GM12878 (cell line): Measurements from ENCODE around the gene TMEM236. TPM values are rescaled to one million over a fixed set of nuclear protein-coding genes. Genes with fewer than 3 reads are reported as not detected.

ENCODE experiments used
- ATAC-seq: fragments of 200-7000 bp; cut with Tn5 transposase; 3 replicates; pipeline ENCODE4 v1.9.1; 2020; ENCODE audit warnings: mild to moderate bottlenecking, moderate library complexity
- BruUV-seq: library from RNA; stranded (reverse); fragments of 400-500 nt; replicated peaks from 2 replicates; lab custom pipeline; 2021; lab: Mats Ljungman, UMichigan
- CTCF ChIA-PET: fragments of 300-600 bp; sonication (Branson Sonifier 250); formaldehyde crosslinking; extraction: SDS; loops from one replicate; lab custom pipeline; 2021; ENCODE audit warnings: inconsistent platforms; lab: Yijun Ruan, JAX
- POLR2A ChIA-PET: fragments of 350-600 bp; formaldehyde crosslinking; extraction: SDS; loops from one replicate; lab custom pipeline; 2021; ENCODE audit warnings: inconsistent platforms; lab: Charles Lee
- RAD21 ChIA-PET: fragments of 300-600 bp; sonication (Branson Sonifier 250); formaldehyde crosslinking; loops from one replicate; lab custom pipeline; 2023; ENCODE audit warnings: antibody characterized with exemption; ENCODE audit not compliant: unreplicated experiment; lab: Charles Lee
- SMC1A ChIA-PET: fragments of 300-600 bp; sonication (Branson Sonifier 250); formaldehyde crosslinking; loops from one replicate; lab custom pipeline; 2023; ENCODE audit not compliant: unreplicated experiment, uncharacterized antibody; lab: Charles Lee
- DNase-seq: peaks from one replicate; pipeline ENCODE4 v3.0.0-alpha.2; 2011; ENCODE audit warnings: low read depth, low spot score
- FAIRE-seq: peaks from 3 replicates; lab custom pipeline; 2011; peaks lifted over from hg19 to GRCh38; lab: Jason Lieb, UNC
- H2AFZ ChIP-seq: 2 replicates; pipeline ENCODE4 v1.6.0; 2011; ENCODE audit warnings: low read depth, low read length, control low read depth; ENCODE audit not compliant: control insufficient read depth
- H3K27ac ChIP-seq: 2 replicates; pipeline ENCODE4 v1.5.1; 2011; ENCODE audit warnings: control low read depth; ENCODE audit not compliant: control insufficient read depth, insufficient read depth
- H3K27me3 ChIP-seq, 2 experiments: replicated peaks in 1 of 2; 2 replicates each; pipeline versions ENCODE4 v1.6.0 to v1.6.1; 2011; ENCODE audit warnings: low read length in 1 of 2; ENCODE audit not compliant: control insufficient read depth in 2 of 2, insufficient read depth in 2 of 2
- H3K36me3 ChIP-seq, 2 experiments: 2 replicates each; pipeline ENCODE4 v1.5.1; 2011; ENCODE audit warnings: low read length in 1 of 2; ENCODE audit not compliant: control insufficient read depth in 2 of 2, insufficient read depth in 2 of 2
- H3K4me1 ChIP-seq: 2 replicates; pipeline ENCODE4 v1.6.1; 2011; ENCODE audit warnings: mild to moderate bottlenecking, low read length, moderate library complexity, mixed read lengths; ENCODE audit not compliant: control insufficient read depth, insufficient read depth
- H3K4me2 ChIP-seq: 2 replicates; pipeline ENCODE4 v1.6.0; 2011; ENCODE audit warnings: control low read depth; ENCODE audit not compliant: control insufficient read depth, insufficient read depth
- H3K4me3 ChIP-seq: fragments of 200-600 bp; sonication (generic); 2 replicates; pipeline ENCODE4 v1.5.1; 2016
- H3K79me2 ChIP-seq: 2 replicates; pipeline ENCODE4 v1.6.0; 2011; ENCODE audit warnings: low read length; ENCODE audit not compliant: control insufficient read depth, insufficient read depth
- H3K9ac ChIP-seq: 2 replicates; pipeline ENCODE4 v1.8.0; 2011; ENCODE audit warnings: low read length, control low read depth, mixed read lengths; ENCODE audit not compliant: control insufficient read depth, insufficient read depth
- H3K9me3 ChIP-seq: replicated peaks from 3 replicates; pipeline ENCODE4 v1.5.1; 2011; ENCODE audit warnings: mild to moderate bottlenecking, low read length; ENCODE audit not compliant: control insufficient read depth, insufficient read depth
- H4K20me1 ChIP-seq: 2 replicates; pipeline ENCODE4 v1.6.0; 2011; ENCODE audit not compliant: control insufficient read depth, insufficient read depth
- BCL11A ChIP-seq: IDR thresholded peaks from 2 replicates; pipeline ENCODE4 v1.6.1; 2011; ENCODE audit warnings: low read depth, low read length
- BHLHE40 ChIP-seq, 2 experiments: fragments of 450-650 bp in 1 of 2; IDR thresholded peaks; 2 replicates each; pipeline ENCODE4 v1.6.1; 2011 to 2017; ENCODE audit warnings: low read depth in 2 of 2, borderline replicate concordance in 1 of 2, improper control_type of control experiment in 1 of 2, low read length in 1 of 2, mild to moderate bottlenecking in 1 of 2
- CEBPB ChIP-seq, 2 experiments: fragments of 150-350 bp in 1 of 2; IDR thresholded peaks; 2 replicates each; pipeline ENCODE4 v1.6.1; 2012 to 2014; ENCODE audit warnings: low read depth in 2 of 2, low read length in 2 of 2, borderline replicate concordance in 1 of 2, inconsistent platforms in 1 of 2
- CHD1 ChIP-seq: IDR thresholded peaks from 2 replicates; pipeline ENCODE4 v1.6.1; 2012; ENCODE audit warnings: low read depth, low read length, improper control_type of control experiment
- GATAD2B ChIP-seq: fragments of 450-650 bp; conservative IDR thresholded peaks from 2 replicates; pipeline ENCODE4 v1.6.1; 2017; ENCODE audit warnings: low read depth, mild to moderate bottlenecking, moderate library complexity
- HCFC1 ChIP-seq: fragments of 150-350 bp; IDR thresholded peaks from 2 replicates; pipeline ENCODE4 v1.6.1; 2014; ENCODE audit warnings: low read length
- KAT2A ChIP-seq: conservative IDR thresholded peaks from 2 replicates; pipeline ENCODE4 v1.6.1; 2011; ENCODE audit warnings: low read depth, low read length; ENCODE audit not compliant: control insufficient read depth
- RB1 ChIP-seq: fragments of 450-650 bp; formaldehyde crosslinking; IDR thresholded peaks from 2 replicates; pipeline ENCODE4 v1.6.1; 2017; ENCODE audit warnings: mild to moderate bottlenecking, borderline replicate concordance
- RUNX3 ChIP-seq: IDR thresholded peaks from 2 replicates; pipeline ENCODE4 v1.6.1; 2012; ENCODE audit warnings: low read length, inconsistent platforms
- SIX5 ChIP-seq: IDR thresholded peaks from 2 replicates; pipeline ENCODE4 v1.6.1; 2011; ENCODE audit warnings: mild to moderate bottlenecking, low read depth, low read length, moderate library complexity; ENCODE audit not compliant: severe bottlenecking
- STAT3 ChIP-seq: IDR thresholded peaks from 2 replicates; pipeline ENCODE4 v1.6.1; 2011; ENCODE audit warnings: low read depth, low read length, improper control_type of control experiment
- ZNF207 ChIP-seq: fragments of 450-650 bp; IDR thresholded peaks from 2 replicates; pipeline ENCODE4 v1.6.1; 2014; ENCODE audit warnings: antibody characterized with exemption, mild to moderate bottlenecking, borderline replicate concordance
- ZNF622 ChIP-seq: fragments of 450-650 bp; IDR thresholded peaks from 2 replicates; pipeline ENCODE4 v1.6.1; 2017; ENCODE audit warnings: mild to moderate bottlenecking, inconsistent platforms
- WGBS: methylation state at CpG from one replicate; pipeline ENCODE4 v1.1.6; 2016; ENCODE audit warnings: low lambda C conversion rate; ENCODE audit not compliant: insufficient replicate concordance, insufficient coverage; ENCODE audit errors: missing lambda C conversion rate; 5-methylcytosine and 5-hydroxymethylcytosine counted together
- in situ Hi-C: fragments of 300-500 bp; cut with MboI; formaldehyde crosslinking; loops from 9 replicates; pipeline ENCODE4 v1.14.3; 2018; ENCODE audit warnings: mixed read lengths
- intact Hi-C: fragments of 100-400 bp; cut with micrococcal nuclease; formaldehyde crosslinking; loops from one replicate; pipeline ENCODE4 v1.14.2; 2022; ENCODE audit not compliant: unreplicated experiment
- polyA plus RNA-seq, 11 experiments: library from polyadenylated mRNA; depleted of rRNA in 4 of 11; unstranded in 6 of 11; stranded (reverse) in 5 of 11; fragments of >200 nt; fragmentation: Nextera tagmentation in 4 of 11; fragmentation: Illumina TruSeq in 1 of 11; extraction: Ambion mirVana in 4 of 11; extraction: Trizol in 1 of 11; gene quantifications; 1 replicate in 1 of 11; 2 replicates in 10 of 11; pipeline versions ENCODE4 v1.2.1 to v1.2.3, GENCODE V29; 2011 to 2016; ENCODE audit warnings: inconsistent platforms in 2 of 11, missing spikeins in 2 of 11, low read depth in 1 of 11
- total RNA-seq, 4 experiments: library from RNA; depleted of rRNA in 3 of 4; stranded (reverse); fragments of >200 nt in 3 of 4; fragmentation: Illumina TruSeq in 1 of 4; extraction: Trizol in 1 of 4; gene quantifications; 2 replicates each; pipeline versions ENCODE4 v1.2.1 to v1.2.3, GENCODE V29; 2013 to 2021
- TF ChIP-seq, protein P1 (sequence below): fragments of 150-350 bp; IDR thresholded peaks from 2 replicates; pipeline ENCODE4 v1.6.1; 2014; ENCODE audit warnings: mild to moderate bottlenecking, low read depth, low read length

TMEM236 gene
- total and polyA plus RNA-seq, 10 of the 15 experiments (the other 5 are each of a cell fraction or from before 2014, with no cell fraction given) = 0.03 TPM; not detected in 9

DNA sequence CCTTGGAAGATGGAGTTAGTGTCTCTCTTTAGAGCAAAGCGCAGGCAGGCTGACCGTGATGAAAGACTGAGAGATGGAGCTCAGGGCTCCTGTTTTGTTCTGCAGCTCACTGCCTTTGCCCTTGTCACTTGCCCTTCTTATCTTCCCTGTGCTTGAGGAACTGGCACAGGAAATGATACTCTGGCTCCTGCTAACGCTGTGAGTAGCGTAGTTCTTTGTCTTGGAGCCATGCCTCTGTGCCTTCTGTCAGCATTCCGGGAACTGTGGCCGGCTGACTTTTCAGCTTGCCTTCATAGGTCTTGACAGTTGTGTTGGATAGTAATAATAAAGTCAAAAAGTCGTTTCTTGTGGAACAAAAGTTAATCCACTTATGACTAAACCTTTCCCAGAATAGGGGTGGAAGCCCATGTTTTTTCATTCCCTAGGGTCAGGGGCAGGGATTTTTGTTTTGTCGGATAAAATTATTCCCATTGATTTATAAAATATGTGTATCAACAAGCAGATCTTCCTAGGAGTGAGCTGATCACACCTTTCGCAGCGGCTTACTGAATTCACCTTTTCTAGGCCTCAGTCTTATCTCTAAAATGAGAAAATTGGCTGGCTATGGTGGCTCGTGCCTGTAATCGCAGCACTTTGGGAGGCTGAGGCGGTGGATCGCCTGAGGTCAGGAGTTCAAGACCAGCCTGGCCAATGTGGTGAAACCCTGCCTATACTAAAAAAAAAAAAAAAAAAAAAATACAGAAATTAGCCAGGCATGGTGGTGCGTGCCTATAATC lies 16.6 kb upstream of the TMEM236 start:
- no peaks in the 10 kb centered on the region for H3K36me3 ChIP-seq
- H3K27ac ChIP-seq = no peak overlapping the region
- TF ChIP-seq BHLHE40 (IDR thresholded peaks at IDR 0.05; ENCODE audit: borderline replicate concordance in 1 of 2, low read depth in 2 of 2, low read length in 1 of 2) (no peak), STAT3 (no peak), GATAD2B (no peak), ZNF207 (no peak), SIX5 (no peak), HCFC1 (no peak), RB1 (no peak), ZNF622 (no peak), CEBPB (IDR thresholded peaks at IDR 0.05; ENCODE audit: borderline replicate concordance in 1 of 2, low read depth in 2 of 2, low read length in 2 of 2) (no peak), CHD1 (no peak), KAT2A (no peak), RUNX3 (no peak), BCL11A (no peak)
- TF ChIP-seq, protein P1, sequence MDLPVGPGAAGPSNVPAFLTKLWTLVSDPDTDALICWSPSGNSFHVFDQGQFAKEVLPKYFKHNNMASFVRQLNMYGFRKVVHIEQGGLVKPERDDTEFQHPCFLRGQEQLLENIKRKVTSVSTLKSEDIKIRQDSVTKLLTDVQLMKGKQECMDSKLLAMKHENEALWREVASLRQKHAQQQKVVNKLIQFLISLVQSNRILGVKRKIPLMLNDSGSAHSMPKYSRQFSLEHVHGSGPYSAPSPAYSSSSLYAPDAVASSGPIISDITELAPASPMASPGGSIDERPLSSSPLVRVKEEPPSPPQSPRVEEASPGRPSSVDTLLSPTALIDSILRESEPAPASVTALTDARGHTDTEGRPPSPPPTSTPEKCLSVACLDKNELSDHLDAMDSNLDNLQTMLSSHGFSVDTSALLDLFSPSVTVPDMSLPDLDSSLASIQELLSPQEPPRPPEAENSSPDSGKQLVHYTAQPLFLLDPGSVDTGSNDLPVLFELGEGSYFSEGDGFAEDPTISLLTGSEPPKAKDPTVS = no peak
- H3K9me3 ChIP-seq = no peaks in the 10 kb centered on the region
- intact Hi-C loops (loop anchor here (5.0 kb wide), 1 partner anchor 482 kb away; no protein-coding TSS in a partner anchor), in situ Hi-C loops (loop anchor here (25.0 kb wide), 1 partner anchor 898 kb away; no protein-coding TSS in a partner anchor)
- H3K27me3 ChIP-seq = no peaks in the 10 kb centered on the region
- no peaks in the 10 kb centered on the region; the same call in 1 of the 2 replicates for H4K20me1 ChIP-seq
- no TSS peak for BruUV-seq
- WGBS = 61% methylated on average over 14 of the region's 15 CpGs
- FAIRE-seq (no peak), DNase-seq (no peak), ATAC-seq (no peak)
- no peak overlapping the region for H3K4me2 ChIP-seq
- no peaks in the 10 kb centered on the region for H3K4me1 ChIP-seq
- ChIA-PET RAD21 (no interaction called here), POLR2A (interaction anchor here (0.9 to 1.5 kb wide), 2 partner anchors 91 to 103 kb away, joined by 3 to 4 read pairs; partner anchors contain the start of gene STAM), SMC1A (interaction anchor here (0.8 to 1.7 kb wide), 2 partner anchors 20 to 117 kb away, joined by 3 read pairs; no protein-coding TSS in a partner anchor), CTCF (interaction anchor here (0.6 to 2.4 kb wide), 5 partner anchors 13 to 493 kb away, joined by 3 to 5 read pairs (median 3); partner anchors contain the start of gene HACD1)
- H2AFZ ChIP-seq = no peak overlapping the region
- H3K79me2 ChIP-seq = no peaks in the 10 kb centered on the region
- no peak overlapping the region for H3K9ac ChIP-seq
- H3K4me3 ChIP-seq = no peak overlapping the region
